Endodermal cell (in vitro differentiated cells): ENCODE measurements around the gene HOATZ. TPM values are rescaled to one million over a fixed set of nuclear protein-coding genes. Genes with fewer than 3 reads are reported as not detected.

Experiments
- DNase-seq: peaks from one replicate; pipeline ENCODE4 v3.0.0-alpha.2; 2017
- H3K27ac ChIP-seq: 2 replicates; pipeline ENCODE4 v1.5.1; 2013; ENCODE audit warnings: mild to moderate bottlenecking, low read depth, low read length, moderate library complexity
- H3K27me3 ChIP-seq: 2 replicates; pipeline ENCODE4 v1.6.1; 2013; ENCODE audit warnings: mild to moderate bottlenecking, low read length, moderate library complexity; ENCODE audit not compliant: insufficient read depth, control insufficient read depth, poor library complexity, severe bottlenecking
- H3K36me3 ChIP-seq: 2 replicates; pipeline ENCODE4 v1.7.0; 2013; ENCODE audit warnings: mild to moderate bottlenecking, low read length, moderate library complexity; ENCODE audit not compliant: control insufficient read depth, insufficient read depth
- H3K4me1 ChIP-seq: one replicate; pipeline ENCODE4 v1.7.0; 2013; ENCODE audit warnings: low read length; ENCODE audit not compliant: control insufficient read depth, insufficient read depth
- H3K4me3 ChIP-seq: 2 replicates; pipeline ENCODE4 v1.5.1; 2013; ENCODE audit warnings: mild to moderate bottlenecking, low read length, moderate library complexity
- H3K9ac ChIP-seq: 2 replicates; pipeline ENCODE4 v1.6.1; 2013; ENCODE audit warnings: mild to moderate bottlenecking, low read length, moderate library complexity; ENCODE audit not compliant: poor library complexity, severe bottlenecking; ENCODE audit errors: extremely low read depth
- H3K9me3 ChIP-seq: 2 replicates; pipeline ENCODE4 v1.6.1; 2013; ENCODE audit warnings: mild to moderate bottlenecking, low read length, moderate library complexity; ENCODE audit not compliant: control insufficient read depth
- H3K27ac Mint-ChIP-seq: 2 replicates; pipeline ENCODE4 v1.8.0; 2020; ENCODE audit warnings: mixed read lengths
- H3K27me3 Mint-ChIP-seq: 2 replicates; pipeline ENCODE4 v1.8.0; 2021; ENCODE audit warnings: mild to moderate bottlenecking, mixed read lengths; ENCODE audit not compliant: insufficient read depth
- H3K36me3 Mint-ChIP-seq: 2 replicates; pipeline ENCODE4 v1.8.0; 2020; ENCODE audit warnings: low read depth, mixed read lengths
- H3K4me1 Mint-ChIP-seq: 2 replicates; pipeline ENCODE4 v1.8.0; 2020; ENCODE audit warnings: mixed read lengths
- H3K4me3 Mint-ChIP-seq: 2 replicates; pipeline ENCODE4 v1.8.0; 2020; ENCODE audit warnings: mild to moderate bottlenecking, moderate library complexity, mixed read lengths
- H3K9me3 Mint-ChIP-seq: 2 replicates; pipeline ENCODE4 v1.8.0; 2020; ENCODE audit warnings: mild to moderate bottlenecking, mixed read lengths
- WGBS, 2 experiments: methylation state at CpG; one replicate each; pipeline versions ENCODE4 v1.1.5 to v1.1.7; 2013; ENCODE audit warnings: missing lambda C conversion rate in 2 of 2, mixed read lengths in 1 of 2; ENCODE audit not compliant: insufficient coverage in 1 of 2, insufficient read length in 1 of 2; 5-methylcytosine and 5-hydroxymethylcytosine counted together
- total RNA-seq, 2 donors: library from RNA; stranded (reverse); fragmentation: NEBNext Ultra II Directional in 1 of 2; extraction: Animal tissue kit (Norgen Biotek cat#: 25700) in 1 of 2; gene quantifications; 2 replicates in 1 of 2; 3 replicates in 1 of 2; pipeline ENCODE4 v1.2.1, GENCODE V29; 2021
- TF ChIP-seq, protein P1 (sequence below): fragments of 200-600 bp; sonication (generic); conservative IDR thresholded peaks from 2 replicates; pipeline ENCODE4 v1.5.0; 2021; ENCODE audit warnings: antibody characterized with exemption, mild to moderate bottlenecking

Gene HOATZ
- total RNA-seq, 2 donors from 2014 or later = 0.89 TPM; not detected in 1

- no peak overlapping the region for H3K27ac Mint-ChIP-seq
- no peaks in the 10 kb centered on the region for H3K4me1 ChIP-seq
- H3K4me3 ChIP-seq = peak overlapping the region; percentile 77
- TF ChIP-seq, protein P1, sequence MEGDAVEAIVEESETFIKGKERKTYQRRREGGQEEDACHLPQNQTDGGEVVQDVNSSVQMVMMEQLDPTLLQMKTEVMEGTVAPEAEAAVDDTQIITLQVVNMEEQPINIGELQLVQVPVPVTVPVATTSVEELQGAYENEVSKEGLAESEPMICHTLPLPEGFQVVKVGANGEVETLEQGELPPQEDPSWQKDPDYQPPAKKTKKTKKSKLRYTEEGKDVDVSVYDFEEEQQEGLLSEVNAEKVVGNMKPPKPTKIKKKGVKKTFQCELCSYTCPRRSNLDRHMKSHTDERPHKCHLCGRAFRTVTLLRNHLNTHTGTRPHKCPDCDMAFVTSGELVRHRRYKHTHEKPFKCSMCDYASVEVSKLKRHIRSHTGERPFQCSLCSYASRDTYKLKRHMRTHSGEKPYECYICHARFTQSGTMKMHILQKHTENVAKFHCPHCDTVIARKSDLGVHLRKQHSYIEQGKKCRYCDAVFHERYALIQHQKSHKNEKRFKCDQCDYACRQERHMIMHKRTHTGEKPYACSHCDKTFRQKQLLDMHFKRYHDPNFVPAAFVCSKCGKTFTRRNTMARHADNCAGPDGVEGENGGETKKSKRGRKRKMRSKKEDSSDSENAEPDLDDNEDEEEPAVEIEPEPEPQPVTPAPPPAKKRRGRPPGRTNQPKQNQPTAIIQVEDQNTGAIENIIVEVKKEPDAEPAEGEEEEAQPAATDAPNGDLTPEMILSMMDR = no peak
- H3K4me1 Mint-ChIP-seq = peaks cover 21% of the 10 kb centered on the region
- no peaks in the 10 kb centered on the region for H3K36me3 ChIP-seq
- no peak for DNase-seq
- peaks cover 6% of the 10 kb centered on the region for H3K9me3 ChIP-seq
- H3K27me3 Mint-ChIP-seq = peaks cover 89% of the 10 kb centered on the region
- peaks cover 95% of the 10 kb centered on the region for H3K27me3 ChIP-seq
- peak overlapping the region; percentile 58 for H3K4me3 Mint-ChIP-seq
- H3K9me3 Mint-ChIP-seq = no peaks in the 10 kb centered on the region
- no peaks in the 10 kb centered on the region for H3K36me3 Mint-ChIP-seq
- whole genome bisulfite sequencing, 2 experiments = 0 to 1% methylated on average over 12 to 22 of the region's 22 CpGs
- H3K9ac ChIP-seq = no peak overlapping the region
- H3K27ac ChIP-seq = no peak overlapping the region
These were observed 26.3 kb downstream of the HOATZ start for GRCh38 chr11:111540937-111541253.

GRCh38 chr11:111541254-111542061 lies 26.9 kb downstream of the HOATZ start:
- WGBS, 2 experiments = 5 to 12% methylated on average over 18 to 41 of the region's 41 CpGs
- no peaks in the 10 kb centered on the region for H3K9me3 Mint-ChIP-seq
- DNase-seq = peak; percentile 80
- H3K9me3 ChIP-seq = peaks cover 6% of the 10 kb centered on the region
- peaks cover 92% of the 10 kb centered on the region for H3K27me3 Mint-ChIP-seq
- H3K36me3 Mint-ChIP-seq = no peaks in the 10 kb centered on the region
- no peak overlapping the region for H3K27ac ChIP-seq
- peaks cover 21% of the 10 kb centered on the region for H3K4me1 Mint-ChIP-seq
- H3K9ac ChIP-seq = peak overlapping the region; percentile 17
- peak overlapping the region; percentile 77 for H3K4me3 ChIP-seq
- H3K27me3 ChIP-seq = peaks cover 96% of the 10 kb centered on the region
- H3K4me3 Mint-ChIP-seq = peak overlapping the region; percentile 58
- TF ChIP-seq, protein P1 = no peak
- no peaks in the 10 kb centered on the region for H3K36me3 ChIP-seq
- H3K27ac Mint-ChIP-seq = no peak overlapping the region
- no peaks in the 10 kb centered on the region for H3K4me1 ChIP-seq

DNA sequence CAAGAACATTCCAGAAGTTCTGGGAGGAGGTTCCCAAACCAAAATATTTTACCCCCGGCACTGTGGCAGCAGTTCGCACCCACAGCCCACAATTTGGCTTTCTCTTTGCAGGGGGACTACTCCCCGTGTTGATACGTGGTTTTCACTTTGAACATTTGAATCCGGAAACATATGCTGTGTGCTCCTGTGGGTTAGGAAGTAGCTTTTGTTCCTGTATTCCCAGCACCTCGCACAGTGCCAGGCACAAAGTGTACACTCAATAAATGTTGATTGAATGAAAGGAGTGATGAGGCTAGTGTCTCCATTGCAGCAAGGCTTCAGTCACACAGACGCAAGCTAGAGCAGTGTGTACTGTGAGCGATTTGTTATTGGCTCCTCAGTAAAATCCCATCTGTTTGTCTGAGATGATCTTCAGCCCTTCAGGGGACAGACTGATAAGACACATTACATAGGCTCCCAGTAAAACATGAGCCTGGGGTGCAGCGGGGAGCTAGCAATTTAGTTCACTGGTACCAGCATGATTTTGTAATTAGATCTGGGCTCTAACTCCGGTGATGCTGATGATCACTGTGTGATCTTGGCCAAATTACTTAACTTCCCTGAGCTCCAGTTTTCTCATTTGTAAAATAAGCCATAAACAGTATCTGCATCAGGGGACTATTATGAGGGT lies 28.2 kb downstream of the HOATZ start:
- H3K9me3 Mint-ChIP-seq = no peaks in the 10 kb centered on the region
- WGBS, 2 experiments = 87 to 93% methylated on average over 8 to 10 of the region's 10 CpGs
- H3K27ac ChIP-seq = no peak overlapping the region
- no peaks in the 10 kb centered on the region for H3K36me3 ChIP-seq
- H3K4me3 Mint-ChIP-seq = no peak overlapping the region
- peaks cover 6% of the 10 kb centered on the region for H3K9me3 ChIP-seq
- H3K4me3 ChIP-seq = no peak overlapping the region
- no peaks in the 10 kb centered on the region for H3K4me1 ChIP-seq
- no peak for DNase-seq
- H3K36me3 Mint-ChIP-seq = no peaks in the 10 kb centered on the region
- peaks cover 18% of the 10 kb centered on the region for H3K4me1 Mint-ChIP-seq
- peaks cover 86% of the 10 kb centered on the region for H3K27me3 Mint-ChIP-seq
- no peak overlapping the region for H3K9ac ChIP-seq
- TF ChIP-seq, protein P1 = no peak
- H3K27ac Mint-ChIP-seq = no peak overlapping the region
- H3K27me3 ChIP-seq = peaks cover 88% of the 10 kb centered on the region
